GM12878 (cell line): ENCODE data around the gene DIP2A. TPM values are rescaled to one million over a fixed set of nuclear protein-coding genes. Genes with fewer than 3 reads are reported as not detected.

Experiments
- ATAC-seq: fragments of 200-7000 bp; cut with Tn5 transposase; 3 replicates; pipeline ENCODE4 v1.9.1; 2020; ENCODE audit warnings: mild to moderate bottlenecking, moderate library complexity
- BruUV-seq: library from RNA; stranded (reverse); fragments of 400-500 nt; replicated peaks from 2 replicates; lab custom pipeline; 2021; lab: Mats Ljungman, UMichigan
- CTCF ChIA-PET: fragments of 300-600 bp; sonication (Branson Sonifier 250); formaldehyde crosslinking; extraction: SDS; loops from one replicate; lab custom pipeline; 2021; ENCODE audit warnings: inconsistent platforms; lab: Yijun Ruan, JAX
- POLR2A ChIA-PET: fragments of 350-600 bp; formaldehyde crosslinking; extraction: SDS; loops from one replicate; lab custom pipeline; 2021; ENCODE audit warnings: inconsistent platforms; lab: Charles Lee
- RAD21 ChIA-PET: fragments of 300-600 bp; sonication (Branson Sonifier 250); formaldehyde crosslinking; loops from one replicate; lab custom pipeline; 2023; ENCODE audit warnings: antibody characterized with exemption; ENCODE audit not compliant: unreplicated experiment; lab: Charles Lee
- SMC1A ChIA-PET: fragments of 300-600 bp; sonication (Branson Sonifier 250); formaldehyde crosslinking; loops from one replicate; lab custom pipeline; 2023; ENCODE audit not compliant: unreplicated experiment, uncharacterized antibody; lab: Charles Lee
- DNase-seq: peaks from one replicate; pipeline ENCODE4 v3.0.0-alpha.2; 2011; ENCODE audit warnings: low read depth, low spot score
- FAIRE-seq: peaks from 3 replicates; lab custom pipeline; 2011; peaks lifted over from hg19 to GRCh38; lab: Jason Lieb, UNC
- H2AFZ ChIP-seq: 2 replicates; pipeline ENCODE4 v1.6.0; 2011; ENCODE audit warnings: low read depth, low read length, control low read depth; ENCODE audit not compliant: control insufficient read depth
- H3K27ac ChIP-seq: 2 replicates; pipeline ENCODE4 v1.5.1; 2011; ENCODE audit warnings: control low read depth; ENCODE audit not compliant: control insufficient read depth, insufficient read depth
- H3K27me3 ChIP-seq, 2 experiments: replicated peaks in 1 of 2; 2 replicates each; pipeline versions ENCODE4 v1.6.0 to v1.6.1; 2011; ENCODE audit warnings: low read length in 1 of 2; ENCODE audit not compliant: control insufficient read depth in 2 of 2, insufficient read depth in 2 of 2
- H3K36me3 ChIP-seq, 2 experiments: 2 replicates each; pipeline ENCODE4 v1.5.1; 2011; ENCODE audit warnings: low read length in 1 of 2; ENCODE audit not compliant: control insufficient read depth in 2 of 2, insufficient read depth in 2 of 2
- H3K4me1 ChIP-seq: 2 replicates; pipeline ENCODE4 v1.6.1; 2011; ENCODE audit warnings: mild to moderate bottlenecking, low read length, moderate library complexity, mixed read lengths; ENCODE audit not compliant: control insufficient read depth, insufficient read depth
- H3K4me2 ChIP-seq: 2 replicates; pipeline ENCODE4 v1.6.0; 2011; ENCODE audit warnings: control low read depth; ENCODE audit not compliant: control insufficient read depth, insufficient read depth
- H3K4me3 ChIP-seq: fragments of 200-600 bp; sonication (generic); 2 replicates; pipeline ENCODE4 v1.5.1; 2016
- H3K79me2 ChIP-seq: 2 replicates; pipeline ENCODE4 v1.6.0; 2011; ENCODE audit warnings: low read length; ENCODE audit not compliant: control insufficient read depth, insufficient read depth
- H3K9ac ChIP-seq: 2 replicates; pipeline ENCODE4 v1.8.0; 2011; ENCODE audit warnings: low read length, control low read depth, mixed read lengths; ENCODE audit not compliant: control insufficient read depth, insufficient read depth
- H3K9me3 ChIP-seq: replicated peaks from 3 replicates; pipeline ENCODE4 v1.5.1; 2011; ENCODE audit warnings: mild to moderate bottlenecking, low read length; ENCODE audit not compliant: control insufficient read depth, insufficient read depth
- H4K20me1 ChIP-seq: 2 replicates; pipeline ENCODE4 v1.6.0; 2011; ENCODE audit not compliant: control insufficient read depth, insufficient read depth
- ATF3 ChIP-seq: IDR thresholded peaks from 2 replicates; pipeline ENCODE4 v1.6.1; 2011; ENCODE audit warnings: low read depth, mild to moderate bottlenecking, low read length, moderate library complexity, borderline replicate concordance; ENCODE audit errors: extremely low read depth
- BMI1 ChIP-seq: fragments of 450-650 bp; IDR thresholded peaks from 2 replicates; pipeline ENCODE4 v1.6.1; 2016; ENCODE audit warnings: mild to moderate bottlenecking, moderate library complexity, borderline replicate concordance
- CBX3 ChIP-seq: fragments of 200-600 bp; sonication (generic); IDR thresholded peaks from 2 replicates; pipeline ENCODE4 v1.6.1; 2016; ENCODE audit warnings: low read depth, borderline replicate concordance
- CEBPZ ChIP-seq: fragments of 150-350 bp; IDR thresholded peaks from 2 replicates; pipeline ENCODE4 v1.6.1; 2016; ENCODE audit warnings: low read depth, low read length
- EED ChIP-seq: sonication (generic); IDR thresholded peaks from 2 replicates; pipeline ENCODE4 v1.6.1; 2016; ENCODE audit warnings: antibody characterized with exemption, low read depth
- IKZF2 ChIP-seq, 2 experiments: fragments of 450-650 bp; IDR thresholded peaks; 2 replicates each; pipeline ENCODE4 v1.6.1; 2017; ENCODE audit warnings: mild to moderate bottlenecking in 2 of 2, moderate library complexity in 2 of 2
- RUNX3 ChIP-seq: IDR thresholded peaks from 2 replicates; pipeline ENCODE4 v1.6.1; 2012; ENCODE audit warnings: low read length, inconsistent platforms
- ZBED1 ChIP-seq: IDR thresholded peaks from 2 replicates; pipeline ENCODE4 v1.6.1; 2016; ENCODE audit warnings: borderline replicate concordance
- ZNF274 ChIP-seq: IDR thresholded peaks from one replicate; pipeline ENCODE4 v1.8.0; 2011; ENCODE audit not compliant: insufficient read length, insufficient read depth
- WGBS: methylation state at CpG from one replicate; pipeline ENCODE4 v1.1.6; 2016; ENCODE audit warnings: low lambda C conversion rate; ENCODE audit not compliant: insufficient replicate concordance, insufficient coverage; ENCODE audit errors: missing lambda C conversion rate; 5-methylcytosine and 5-hydroxymethylcytosine counted together
- in situ Hi-C: fragments of 300-500 bp; cut with MboI; formaldehyde crosslinking; loops from 9 replicates; pipeline ENCODE4 v1.14.3; 2018; ENCODE audit warnings: mixed read lengths
- intact Hi-C: fragments of 100-400 bp; cut with micrococcal nuclease; formaldehyde crosslinking; loops from one replicate; pipeline ENCODE4 v1.14.2; 2022; ENCODE audit not compliant: unreplicated experiment
- polyA plus RNA-seq, 11 experiments: library from polyadenylated mRNA; depleted of rRNA in 4 of 11; unstranded in 6 of 11; stranded (reverse) in 5 of 11; fragments of >200 nt; fragmentation: Nextera tagmentation in 4 of 11; fragmentation: Illumina TruSeq in 1 of 11; extraction: Ambion mirVana in 4 of 11; extraction: Trizol in 1 of 11; gene quantifications; 1 replicate in 1 of 11; 2 replicates in 10 of 11; pipeline versions ENCODE4 v1.2.1 to v1.2.3, GENCODE V29; 2011 to 2016; ENCODE audit warnings: inconsistent platforms in 2 of 11, missing spikeins in 2 of 11, low read depth in 1 of 11
- total RNA-seq, 4 experiments: library from RNA; depleted of rRNA in 3 of 4; stranded (reverse); fragments of >200 nt in 3 of 4; fragmentation: Illumina TruSeq in 1 of 4; extraction: Trizol in 1 of 4; gene quantifications; 2 replicates each; pipeline versions ENCODE4 v1.2.1 to v1.2.3, GENCODE V29; 2013 to 2021

Gene DIP2A
- total and polyA plus RNA-seq, 10 of the 15 experiments (the other 5 are each of a cell fraction or from before 2014, with no cell fraction given): 1.7 to 25.5 (median 12.2) TPM

- no peak for FAIRE-seq
- no peak for DNase-seq
- Histone ChIP-seq H3K9ac (no peak overlapping the region; the same call in 1 of the 2 replicates), H3K36me3 (no peaks in the 10 kb centered on the region), H3K79me2 (no peaks in the 10 kb centered on the region), H3K4me1 (peaks cover 49% of the 10 kb centered on the region), H2AFZ (peak overlapping the region; percentile 64), H3K4me2 (peak overlapping the region; percentile 93), H4K20me1 (no peaks in the 10 kb centered on the region), H3K27me3 (no peaks in the 10 kb centered on the region), H3K4me3 (peak overlapping the region; percentile 62; the same call in 1 of the 2 replicates), H3K27ac (peak overlapping the region; percentile 85), H3K9me3 (no peaks in the 10 kb centered on the region; the same call in 1 of the 3 replicates)
- ChIA-PET POLR2A (interaction anchor here (2.5 kb wide), 1 partner anchor 25 kb away, joined by 15 read pairs; the partner anchor contains the start of gene PRMT2), RAD21 (interaction anchor here (1.3 kb wide), 1 partner anchor 466 kb away, joined by 4 read pairs; no protein-coding TSS in a partner anchor), CTCF (interaction anchor here (1.1 kb wide), 1 partner anchor 148 kb away, joined by 3 read pairs; no protein-coding TSS in a partner anchor), SMC1A (interaction anchor here (1.0 to 2.5 kb wide), 4 partner anchors 9 to 467 kb away, joined by 3 to 20 read pairs (median 5); no protein-coding TSS in a partner anchor)
- TF ChIP-seq ZBED1 (no peak), EED (no peak), IKZF2 (IDR thresholded peaks at IDR 0.05) (no peak), RUNX3 (0 out of 2 replicates have a peak, but pooled peaks have one; percentile 18), BMI1 (no peak)
- intact Hi-C loops: no loop called here
- BruUV-seq: no TSS peak
- 53% methylated on average over 6 of the region's 6 CpGs for WGBS
- in situ Hi-C loops: no loop called here
- no peak for ATAC-seq
Observed at GRCh38 chr21:46610018-46610701, 151.5 kb downstream of the DIP2A start.

GRCh38 chr21:46613391-46613790 lies 154.7 kb downstream of the DIP2A start:
- DNase-seq: no peak
- SMC1A ChIA-PET: no interaction called here
- BruUV-seq: no TSS peak

More at GRCh38 chr21:46613391-46613790, 154.7 kb downstream of the DIP2A start:
- no peak for TF ChIP-seq ZNF274
- TF ChIP-seq CBX3: no peak
- TF ChIP-seq CEBPZ: no peak
- TF ChIP-seq ATF3: no peak
- CTCF ChIA-PET: no interaction called here
- H3K4me1 ChIP-seq: peaks cover 19% of the 10 kb centered on the region
- no peaks in the 10 kb centered on the region for H3K27me3 ChIP-seq
- H3K4me2 ChIP-seq: no peak overlapping the region
- H3K9ac ChIP-seq: no peak overlapping the region
- H3K4me3 ChIP-seq: no peak overlapping the region
- H3K27ac ChIP-seq: no peak overlapping the region
- intact Hi-C loops: no loop called here
- H4K20me1 ChIP-seq: no peaks in the 10 kb centered on the region
- POLR2A ChIA-PET: no interaction called here
- H3K79me2 ChIP-seq: no peaks in the 10 kb centered on the region
- no peak overlapping the region for H2AFZ ChIP-seq
- H3K9me3 ChIP-seq: no peaks in the 10 kb centered on the region; the same call in 1 of the 3 replicates
- ATAC-seq: no peak
- FAIRE-seq: no peak
- H3K36me3 ChIP-seq: no peaks in the 10 kb centered on the region
- WGBS: 71% methylated on average over 6 of the region's 6 CpGs
- in situ Hi-C loops: no loop called here
- RAD21 ChIA-PET: no interaction called here
